ENCODE results near the gene CNPY1.

CNPY1 gene

DNA sequence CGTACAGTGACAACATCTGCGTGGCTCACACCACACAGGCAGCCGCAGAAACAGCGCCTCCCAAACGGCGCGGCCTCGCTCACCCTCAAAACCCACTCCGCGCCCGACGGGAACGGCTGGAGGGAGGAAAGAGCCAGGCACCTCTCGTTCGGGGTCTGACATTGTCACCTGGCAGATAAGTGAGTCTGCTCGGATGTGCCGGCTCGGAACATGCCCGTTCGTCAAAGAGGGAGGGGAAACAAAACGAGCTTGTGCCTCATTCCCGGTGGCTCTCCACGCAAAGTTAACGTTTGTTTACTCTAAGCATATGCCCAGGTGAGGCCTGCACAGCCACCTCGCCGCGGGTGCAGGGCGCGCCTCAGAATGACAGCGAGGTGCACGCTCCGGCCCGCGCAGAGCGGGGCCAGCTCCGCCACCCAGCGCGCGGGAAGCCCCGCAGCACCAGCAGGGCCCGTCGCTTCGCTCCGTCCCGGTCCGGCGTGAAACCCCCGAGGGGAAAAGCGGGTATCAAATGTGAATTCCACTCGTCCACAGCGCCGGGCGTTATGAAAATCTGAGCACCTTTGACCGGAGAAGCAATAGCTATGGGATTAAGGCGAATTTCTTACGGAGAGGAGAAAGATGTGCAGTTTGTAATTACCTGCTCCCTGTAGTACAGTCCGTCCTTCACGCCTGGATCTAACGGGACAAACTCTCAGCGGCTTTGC lies 13.1 kb downstream of the CNPY1 start:
- no peak overlapping the region for H3K4me3 ChIP-seq (ENCODE audit: low read depth, low read length)
- TF ChIP-seq CTCF (IDR thresholded peaks at IDR 0.05; ENCODE audit: low read depth, low read length), result no peak

- H3K4me3 ChIP-seq (ENCODE audit: low read depth, low read length), result no peak overlapping the region
- TF ChIP-seq CTCF (IDR thresholded peaks at IDR 0.05; ENCODE audit: low read depth, low read length), result no peak
Measured at GRCh38 chr7:155532792-155533119, 13.6 kb downstream of the CNPY1 start.

- H3K4me3 ChIP-seq (ENCODE audit: low read depth, low read length), result no peak overlapping the region
- no peak for TF ChIP-seq CTCF (IDR thresholded peaks at IDR 0.05; ENCODE audit: low read depth, low read length)
Measured at GRCh38 chr7:155531681-155532080, 14.7 kb downstream of the CNPY1 start.

- no peak for TF ChIP-seq CTCF (IDR thresholded peaks at IDR 0.05; ENCODE audit: low read depth, low read length)
- H3K4me3 ChIP-seq (ENCODE audit: low read depth, low read length), result no peak overlapping the region
Measured at GRCh38 chr7:155530601-155531000, 15.8 kb downstream of the CNPY1 start.

- H3K4me3 ChIP-seq (ENCODE audit: low read depth, low read length), result no peak overlapping the region
- TF ChIP-seq CTCF (IDR thresholded peaks at IDR 0.05; ENCODE audit: low read depth, low read length), result no peak
Measured at GRCh38 chr7:155529845-155530244, 16.5 kb downstream of the CNPY1 start.

DNA sequence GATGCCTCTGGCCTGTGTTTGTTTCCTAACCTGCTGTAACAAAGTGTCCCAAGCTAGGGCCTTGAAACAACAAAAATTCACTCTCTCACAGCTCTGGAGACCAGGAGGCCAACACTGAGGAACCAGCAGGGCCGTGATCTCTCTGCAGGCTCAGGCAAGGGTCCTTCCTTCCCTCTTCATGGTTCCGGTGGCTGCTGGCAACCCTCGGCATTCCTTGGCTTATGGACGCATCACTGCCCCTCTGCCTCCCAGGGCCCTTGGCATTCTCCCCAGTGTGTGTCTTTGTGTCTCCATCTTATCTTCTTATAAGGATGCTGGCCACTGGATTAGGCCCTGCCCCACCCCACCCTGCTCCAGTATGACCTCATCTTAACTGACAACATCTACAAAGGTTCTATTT lies 17.0 kb downstream of the CNPY1 start:
- TF ChIP-seq CTCF (IDR thresholded peaks at IDR 0.05; ENCODE audit: low read depth, low read length), result no peak
- no peak overlapping the region for H3K4me3 ChIP-seq (ENCODE audit: low read depth, low read length)

DNA sequence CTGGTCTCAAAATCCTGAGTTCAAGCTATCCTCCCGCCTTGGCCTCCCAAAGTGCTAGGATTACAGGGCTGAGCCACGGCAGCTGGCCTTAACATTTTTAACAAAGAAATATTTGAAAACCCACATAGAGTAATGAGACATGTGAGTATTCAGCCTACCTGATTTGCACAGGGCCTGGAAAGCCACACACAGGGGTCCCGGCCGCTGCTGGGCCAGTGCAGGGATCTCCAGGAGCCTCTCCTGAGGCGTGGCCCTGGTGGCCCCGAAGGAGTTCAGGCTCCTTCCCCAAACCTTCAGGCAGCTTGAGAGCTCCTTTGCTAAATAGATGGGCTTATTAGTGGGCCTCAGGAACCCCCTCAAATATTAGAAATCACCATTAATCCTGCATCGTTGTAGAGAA lies 18.7 kb downstream of the CNPY1 start:
- no peak overlapping the region for H3K4me3 ChIP-seq (ENCODE audit: low read depth, low read length)
- no peak for TF ChIP-seq CTCF (IDR thresholded peaks at IDR 0.05; ENCODE audit: low read depth, low read length)
